GM12892 (cell line): ENCODE measurements around the gene ERGIC2.

Source experiments
- POLR2A ChIP-seq: IDR thresholded peaks from 2 replicates; pipeline ENCODE4 v1.6.1; 2011; ENCODE audit warnings: low read depth, low read length, control low read depth
- TAF1 ChIP-seq: IDR thresholded peaks from 2 replicates; pipeline ENCODE4 v1.6.1; 2011; ENCODE audit warnings: low read depth, mild to moderate bottlenecking, control low read depth, low read length, borderline replicate concordance

DNA sequence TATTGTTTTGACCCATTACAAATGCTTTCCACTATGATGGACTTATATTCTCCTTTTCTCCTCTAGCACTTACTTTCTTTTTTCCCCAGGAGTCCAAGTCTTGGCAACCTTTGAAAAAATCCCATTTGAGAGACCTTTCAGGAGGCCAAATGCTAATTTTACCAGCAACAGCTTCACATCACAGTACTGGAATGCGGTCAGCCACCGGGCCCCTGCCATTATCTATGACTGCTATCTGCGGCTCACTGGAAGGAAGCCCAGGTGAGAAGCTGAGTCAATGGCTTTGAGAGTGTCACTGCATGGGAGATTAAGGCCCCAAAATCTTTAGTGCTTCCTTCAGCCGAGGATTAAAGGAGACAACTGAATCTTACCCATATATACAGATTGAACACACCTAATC is 64.2 kb downstream of the ERGIC2 start:
- TF ChIP-seq TAF1 = no peak
- no peak for TF ChIP-seq POLR2A
